ENCODE measurements around the gene MT1G. TPM values are rescaled to one million over a fixed set of nuclear protein-coding genes. Genes with fewer than 3 reads are reported as not detected.

MT1G gene
- total RNA-seq, 4 donors from 2014 or later, result 5.8 to 52.1 (median 16.5) TPM

DNA sequence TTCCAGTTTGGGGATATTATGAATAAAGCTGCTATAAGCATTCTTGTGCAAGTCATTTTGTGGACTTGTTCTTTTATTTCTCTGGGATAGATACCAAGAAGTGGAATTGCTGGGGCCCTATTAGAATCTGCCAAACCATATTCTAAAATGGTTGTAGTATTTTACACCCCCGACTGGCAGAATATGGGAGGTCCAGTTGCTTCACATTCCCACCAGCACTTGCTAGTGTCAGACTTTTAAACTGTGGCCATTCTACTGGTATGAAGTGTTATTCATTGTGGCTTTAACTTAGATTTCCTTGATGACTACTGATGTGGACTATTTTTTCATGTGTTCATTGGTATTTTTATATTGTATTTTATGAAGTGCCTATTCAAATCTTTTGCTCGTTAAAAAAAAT lies 44.0 kb upstream of the MT1G start:
- H3K4me1 ChIP-seq, result peaks cover 0 to 13% (median 0%) of the 10 kb centered on the region in 3 donors
- no peaks in the 10 kb centered on the region for H3K36me3 ChIP-seq
- H3K27ac ChIP-seq, result no peak overlapping the region
- no peak overlapping the region for H3K4me3 ChIP-seq
- no peak for DNase-seq
- intact Hi-C loops (cut with DNase I), result no loop called here
- no peak for TF ChIP-seq POLR2A (IDR thresholded peaks at IDR 0.05)
- TF ChIP-seq, protein P1, sequence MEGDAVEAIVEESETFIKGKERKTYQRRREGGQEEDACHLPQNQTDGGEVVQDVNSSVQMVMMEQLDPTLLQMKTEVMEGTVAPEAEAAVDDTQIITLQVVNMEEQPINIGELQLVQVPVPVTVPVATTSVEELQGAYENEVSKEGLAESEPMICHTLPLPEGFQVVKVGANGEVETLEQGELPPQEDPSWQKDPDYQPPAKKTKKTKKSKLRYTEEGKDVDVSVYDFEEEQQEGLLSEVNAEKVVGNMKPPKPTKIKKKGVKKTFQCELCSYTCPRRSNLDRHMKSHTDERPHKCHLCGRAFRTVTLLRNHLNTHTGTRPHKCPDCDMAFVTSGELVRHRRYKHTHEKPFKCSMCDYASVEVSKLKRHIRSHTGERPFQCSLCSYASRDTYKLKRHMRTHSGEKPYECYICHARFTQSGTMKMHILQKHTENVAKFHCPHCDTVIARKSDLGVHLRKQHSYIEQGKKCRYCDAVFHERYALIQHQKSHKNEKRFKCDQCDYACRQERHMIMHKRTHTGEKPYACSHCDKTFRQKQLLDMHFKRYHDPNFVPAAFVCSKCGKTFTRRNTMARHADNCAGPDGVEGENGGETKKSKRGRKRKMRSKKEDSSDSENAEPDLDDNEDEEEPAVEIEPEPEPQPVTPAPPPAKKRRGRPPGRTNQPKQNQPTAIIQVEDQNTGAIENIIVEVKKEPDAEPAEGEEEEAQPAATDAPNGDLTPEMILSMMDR (IDR thresholded peaks at IDR 0.05), result no peak
- no peaks in the 10 kb centered on the region for H3K9me3 ChIP-seq
- H3K27me3 ChIP-seq, result no peaks in the 10 kb centered on the region
- WGBS, 2 donors, result 75 to 88% methylated on average over 2 of the region's 2 CpGs

DNA sequence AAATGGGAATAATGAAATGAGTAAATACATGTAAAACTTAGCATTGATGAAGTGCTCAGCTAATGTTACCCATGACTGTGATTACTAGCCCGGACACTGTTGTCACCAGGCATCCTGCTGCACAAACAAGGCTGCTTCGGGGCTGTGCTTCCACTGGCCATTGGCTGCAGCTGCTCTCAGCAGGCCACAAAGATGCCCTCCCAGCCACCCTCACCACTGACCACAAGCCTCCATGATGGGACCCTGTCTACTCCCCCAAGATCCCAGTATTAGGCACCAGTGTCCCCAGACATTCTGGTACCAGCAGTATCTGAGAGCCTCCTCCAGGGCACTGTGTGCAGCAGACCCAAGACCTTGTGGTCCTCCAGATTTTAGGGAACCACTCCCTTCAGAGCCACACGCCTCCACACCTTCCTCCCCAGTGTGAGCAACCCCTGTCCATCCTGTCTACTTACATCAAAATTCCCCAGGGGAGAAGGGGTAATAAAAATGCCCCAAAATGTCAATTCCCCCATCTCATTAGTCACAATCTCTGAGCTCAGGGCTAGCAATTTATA lies 42.4 kb upstream of the MT1G start:
- intact Hi-C loops (cut with DNase I), result no loop called here
- WGBS, 2 donors, result 59 to 68% methylated on average over 3 of the region's 3 CpGs
- no peak overlapping the region for H3K4me3 ChIP-seq
- no peak for DNase-seq
- peaks cover 0 to 13% (median 0%) of the 10 kb centered on the region in 3 donors for H3K4me1 ChIP-seq
- no peaks in the 10 kb centered on the region for H3K9me3 ChIP-seq
- H3K36me3 ChIP-seq, result no peaks in the 10 kb centered on the region
- TF ChIP-seq, protein P1 (IDR thresholded peaks at IDR 0.05), result no peak
- no peak for TF ChIP-seq POLR2A (IDR thresholded peaks at IDR 0.05)
- no peaks in the 10 kb centered on the region for H3K27me3 ChIP-seq
- H3K27ac ChIP-seq, result no peak overlapping the region

DNA sequence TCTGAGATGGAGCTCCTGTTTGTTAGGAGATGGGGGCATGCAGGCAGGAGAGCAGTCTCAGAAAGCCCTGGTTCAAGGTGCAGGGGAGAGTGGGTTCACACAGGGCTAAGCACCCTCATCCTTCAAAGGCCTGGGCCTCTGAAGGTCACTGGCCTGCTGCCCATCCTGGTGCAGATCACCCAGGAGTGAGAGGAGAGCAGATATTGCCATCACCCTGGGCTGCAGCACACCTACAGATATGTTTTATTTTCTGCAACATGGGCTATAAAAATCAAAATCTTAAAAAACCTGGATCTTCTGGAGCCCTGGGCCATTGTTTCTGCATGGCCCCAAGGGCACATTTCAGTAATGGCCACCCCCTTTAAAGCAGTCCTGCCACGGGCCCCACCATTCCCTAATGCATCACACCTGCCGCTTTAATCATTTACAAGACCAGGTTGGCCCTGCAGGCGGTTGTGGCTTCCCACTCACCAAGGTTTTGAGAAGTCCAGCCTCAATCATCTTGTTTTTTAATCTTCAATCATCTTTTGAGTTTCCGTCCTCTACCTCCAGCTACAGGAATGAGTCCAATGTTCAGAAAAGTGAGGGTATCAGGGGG lies 41.7 kb upstream of the MT1G start:
- WGBS, 2 donors, result 78 to 79% methylated on average over 4 of the region's 4 CpGs
- Histone ChIP-seq H3K27me3 (no peaks in the 10 kb centered on the region), H3K27ac (no peak overlapping the region), H3K4me3 (no peak overlapping the region), H3K36me3 (no peaks in the 10 kb centered on the region), H3K9me3 (no peaks in the 10 kb centered on the region), H3K4me1 (peaks cover 0 to 13% (median 0%) of the 10 kb centered on the region in 3 donors)
- DNase-seq, result no peak
- intact Hi-C loops (cut with DNase I), result loop anchor here (10.0 kb wide), 2 partner anchors 125 to 195 kb away; partner anchors contain the start of gene MT3
- TF ChIP-seq, protein P1 (IDR thresholded peaks at IDR 0.05), result no peak
- TF ChIP-seq POLR2A (IDR thresholded peaks at IDR 0.05), result no peak

DNA sequence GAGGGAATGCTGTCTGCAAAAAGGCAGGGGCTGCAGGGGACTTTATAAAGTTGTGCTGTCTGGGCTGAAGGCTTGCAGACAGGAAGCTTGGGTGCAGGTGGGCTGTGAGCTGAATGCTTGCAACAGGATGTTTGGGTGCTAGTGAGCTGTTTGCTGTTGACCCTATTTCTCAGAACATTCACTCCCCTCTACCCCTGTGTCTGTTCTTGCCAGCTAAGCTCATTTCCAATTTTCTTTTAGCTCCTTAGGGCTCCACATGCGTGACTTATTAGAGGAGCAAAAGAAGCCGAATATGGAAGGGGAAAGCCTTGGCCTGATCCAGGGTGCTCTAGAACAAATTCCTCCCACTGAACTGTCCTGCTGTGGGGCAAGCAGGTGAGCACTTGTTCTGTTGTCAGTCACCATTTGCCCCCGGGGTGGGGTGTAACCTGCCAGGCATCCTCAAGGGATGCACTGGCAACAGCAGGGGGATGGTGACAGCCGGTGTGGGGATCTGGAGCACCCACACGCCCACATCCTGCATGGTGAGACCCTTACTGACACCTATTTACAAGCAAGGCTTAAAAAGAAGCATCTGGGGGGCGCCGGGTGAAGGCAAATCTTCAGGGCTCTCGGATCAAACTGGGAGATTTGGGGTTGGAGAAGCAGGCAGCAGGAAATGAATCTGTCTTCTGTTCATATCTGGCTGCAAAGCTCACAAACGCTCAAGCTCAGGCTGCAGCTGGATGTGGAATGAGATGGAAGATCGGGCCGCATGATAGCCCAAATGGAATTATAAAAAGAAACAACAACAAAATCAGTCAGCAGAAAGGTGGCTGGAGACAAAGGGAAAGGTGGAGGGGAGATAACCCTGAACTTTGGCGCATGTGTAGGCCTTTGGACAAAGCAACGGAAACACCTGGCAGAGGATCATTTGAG lies 40.9 kb upstream of the MT1G start:
- 48 to 61% methylated on average over 10 to 13 of the region's 13 CpGs for WGBS, 2 donors
- H3K4me1 ChIP-seq, result peaks cover 0 to 13% (median 0%) of the 10 kb centered on the region in 3 donors
- H3K36me3 ChIP-seq, result no peaks in the 10 kb centered on the region
- no peak for DNase-seq
- TF ChIP-seq, protein P1 (IDR thresholded peaks at IDR 0.05), result no peak
- no peak for TF ChIP-seq POLR2A (IDR thresholded peaks at IDR 0.05)
- H3K9me3 ChIP-seq, result no peaks in the 10 kb centered on the region
- no peaks in the 10 kb centered on the region for H3K27me3 ChIP-seq
- H3K27ac ChIP-seq, result no peak overlapping the region
- H3K4me3 ChIP-seq, result peak overlapping the region in 1 of 4 donors; percentile 2
- intact Hi-C loops (cut with DNase I), result loop anchor here (10.0 kb wide), 2 partner anchors 124 to 194 kb away; partner anchors contain the start of gene MT3
